NCI-H2196 (cell line): Measurements from ENCODE around the gene ATP23.
A peak's percentile ranks its signal among the peaks of the same experiment; 100 is the strongest.

Source experiments
- DNase-seq: peaks from one replicate; lab custom pipeline; 2025; ENCODE audit not compliant: unreplicated experiment; lab: John Stamatoyannopoulos, UW

The ATP23 gene

DNA sequence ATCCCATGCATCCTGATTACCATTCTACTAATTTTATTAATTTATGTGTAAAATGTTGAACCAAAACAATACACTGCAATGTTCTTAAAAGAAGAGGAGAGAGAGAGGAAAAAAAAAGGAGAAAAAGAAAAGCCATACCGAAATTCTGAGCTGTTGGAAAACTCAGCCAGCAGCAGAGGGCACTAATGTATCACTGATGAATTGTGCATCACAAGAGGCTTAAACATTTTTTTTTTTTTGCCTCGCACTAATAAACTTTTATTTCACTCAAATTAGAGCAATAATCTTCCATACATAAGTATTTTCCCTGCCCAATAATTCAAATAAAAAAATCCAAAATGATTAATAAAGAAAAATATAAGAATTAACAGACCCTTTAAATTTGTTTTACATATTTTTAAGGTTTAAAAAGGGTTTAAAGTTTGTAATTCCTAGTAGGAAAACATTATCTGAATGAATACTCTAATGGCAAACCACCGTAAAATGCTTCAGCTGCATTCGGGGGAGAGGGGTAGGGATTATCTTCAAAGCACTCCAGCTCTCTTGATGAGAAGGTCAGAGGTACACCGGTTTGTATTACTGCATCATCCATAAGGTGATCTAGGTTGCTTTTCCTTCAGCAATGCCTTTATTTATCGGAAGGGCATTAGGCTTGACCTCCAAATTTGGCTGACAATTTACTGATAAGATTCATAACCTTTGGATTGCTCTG is 41.9 kb downstream of the ATP23 start:
- DNase-seq: peak; percentile 53

DNA sequence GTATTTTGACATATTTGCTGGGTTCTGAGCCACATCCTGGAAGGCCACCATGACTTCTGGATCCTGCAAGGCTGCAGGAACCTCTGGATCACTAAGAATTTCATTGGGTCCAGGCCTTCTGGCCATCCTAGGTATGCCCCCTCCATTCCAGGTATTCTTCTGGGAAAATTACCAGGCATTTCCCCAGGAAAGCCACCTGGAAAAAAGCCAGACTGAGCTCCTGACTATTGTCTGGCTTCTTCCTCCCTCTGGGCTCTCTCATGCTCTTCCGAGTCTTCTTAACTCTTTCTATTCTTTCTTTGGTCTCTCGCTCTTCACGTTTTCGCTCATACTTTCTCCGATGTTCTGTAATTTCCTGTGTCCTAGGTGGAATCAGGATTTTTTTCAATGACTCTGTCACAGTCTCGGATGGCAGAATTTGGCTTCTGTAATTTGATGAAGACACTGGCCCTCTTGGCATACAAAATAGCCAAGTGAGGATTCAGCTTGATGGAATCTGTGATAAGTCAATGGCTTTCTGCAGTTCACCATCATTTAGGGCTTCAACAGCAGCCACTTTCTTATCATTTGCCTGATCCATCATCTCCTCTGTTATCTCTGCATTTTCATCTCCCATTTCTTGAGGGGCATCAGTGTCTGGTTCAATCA is 42.6 kb downstream of the ATP23 start:
- no peak for DNase-seq

DNA sequence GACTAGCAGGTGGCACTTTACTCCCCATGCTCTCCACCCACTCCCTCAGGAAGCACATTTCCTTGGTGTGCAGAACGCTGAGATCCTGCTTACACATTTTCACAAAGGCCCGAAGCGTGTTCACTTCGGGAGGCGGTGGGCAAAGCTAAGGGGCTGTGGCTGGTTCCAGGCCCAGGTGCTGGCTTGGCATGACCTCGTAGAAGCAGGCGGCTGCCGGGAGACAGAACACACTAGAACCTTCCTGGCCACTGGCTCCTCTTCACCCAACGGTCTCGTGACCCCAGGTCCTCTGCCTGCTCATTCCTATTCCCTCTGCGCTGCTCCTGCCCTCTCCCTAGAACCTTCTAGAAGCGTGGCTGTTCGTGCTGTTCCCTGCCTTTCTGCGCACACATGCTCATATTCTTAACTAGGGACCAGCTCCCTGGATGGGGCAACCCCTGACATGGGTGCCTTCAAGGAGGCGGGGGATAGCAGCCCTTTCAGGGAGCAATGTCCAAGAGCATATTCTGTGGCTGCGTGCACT is 43.3 kb downstream of the ATP23 start:
- DNase-seq: no peak

DNA sequence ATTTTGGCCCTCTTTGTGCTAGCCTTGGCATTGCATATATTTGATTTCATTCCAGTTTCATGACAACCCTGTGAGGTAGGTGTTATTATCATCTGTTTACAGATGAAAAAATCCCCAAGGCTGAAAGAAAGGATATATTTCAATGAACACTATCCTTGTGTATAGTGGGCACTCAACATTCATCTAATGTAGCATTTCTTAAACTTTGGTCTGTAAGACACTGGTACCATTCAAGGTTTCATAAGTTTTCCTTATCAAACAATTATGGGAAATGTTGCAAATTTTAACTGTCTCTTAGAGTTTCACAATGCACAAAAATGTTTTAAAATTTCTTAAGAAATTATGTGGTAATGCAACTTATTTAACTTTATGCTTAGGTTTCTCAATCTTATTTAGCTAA is 44.3 kb downstream of the ATP23 start:
- no peak for DNase-seq

DNA sequence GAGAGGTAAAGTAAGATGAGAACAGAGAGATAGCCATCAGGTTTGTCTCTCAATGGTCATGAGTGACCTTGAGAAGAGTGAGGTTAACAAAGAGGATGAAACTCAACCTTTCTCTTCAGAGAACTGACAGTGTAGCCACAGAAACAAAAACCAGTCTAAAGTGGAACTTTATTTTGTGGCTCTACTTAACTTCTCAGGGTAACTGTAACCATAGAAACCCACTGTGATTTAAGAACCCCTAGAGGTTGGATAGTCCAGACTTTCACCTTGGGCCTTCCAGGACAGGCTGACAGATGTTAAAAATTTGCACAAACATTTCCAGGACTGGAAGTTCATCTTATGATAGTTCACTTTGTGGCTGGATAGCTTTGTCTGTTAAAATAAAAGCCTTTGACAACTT is 48.5 kb downstream of the ATP23 start:
- no peak for DNase-seq

DNA sequence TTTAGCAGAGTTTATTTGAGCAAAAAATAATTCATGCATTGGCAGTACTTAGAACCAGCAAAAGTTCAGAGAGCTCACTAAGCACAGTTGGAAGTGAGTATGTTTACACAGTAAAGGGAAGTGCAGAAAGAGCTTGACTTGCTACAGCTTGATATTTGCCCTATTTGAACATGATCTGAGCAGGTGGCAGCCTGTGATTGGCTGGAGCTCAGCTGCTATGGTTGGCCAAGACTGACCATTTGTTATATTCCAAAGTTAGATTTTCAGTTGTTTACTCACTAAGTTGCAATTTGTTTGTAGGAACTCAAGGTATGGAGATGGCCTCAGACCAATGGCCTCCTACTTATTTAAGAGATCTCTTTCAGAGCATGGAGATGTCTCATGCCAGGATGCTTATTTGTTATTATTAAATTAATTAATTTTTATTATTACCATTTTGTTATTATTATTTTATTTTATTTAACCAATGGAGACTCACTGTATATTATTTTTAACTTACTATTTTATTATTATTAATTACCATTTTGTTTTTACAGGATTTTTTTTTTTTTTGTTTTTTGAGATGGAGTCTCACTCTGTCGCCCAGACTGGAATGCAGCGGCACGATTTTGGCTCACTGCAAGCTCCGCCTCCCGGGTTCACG is 49.0 kb downstream of the ATP23 start:
- DNase-seq: no peak

DNA sequence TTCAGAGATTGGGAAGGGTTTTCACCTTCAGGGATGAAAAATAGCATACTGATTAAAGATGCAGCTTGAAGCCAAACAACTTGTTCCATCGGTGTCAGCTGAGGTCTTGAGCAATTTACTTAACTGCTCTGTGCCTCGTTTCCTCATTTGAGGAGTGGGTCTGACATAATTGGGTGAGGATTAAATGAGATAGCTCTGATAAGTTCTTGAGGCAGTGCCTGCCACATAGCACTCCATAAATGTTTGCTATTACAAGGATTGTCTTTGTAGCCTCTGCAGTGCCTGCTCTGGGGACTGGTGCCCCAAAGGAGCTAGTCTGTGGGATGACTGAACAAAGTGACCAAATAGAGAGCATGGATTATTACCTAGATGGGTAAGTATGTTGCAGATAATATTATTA is 50.6 kb downstream of the ATP23 start:
- no peak for DNase-seq

DNA sequence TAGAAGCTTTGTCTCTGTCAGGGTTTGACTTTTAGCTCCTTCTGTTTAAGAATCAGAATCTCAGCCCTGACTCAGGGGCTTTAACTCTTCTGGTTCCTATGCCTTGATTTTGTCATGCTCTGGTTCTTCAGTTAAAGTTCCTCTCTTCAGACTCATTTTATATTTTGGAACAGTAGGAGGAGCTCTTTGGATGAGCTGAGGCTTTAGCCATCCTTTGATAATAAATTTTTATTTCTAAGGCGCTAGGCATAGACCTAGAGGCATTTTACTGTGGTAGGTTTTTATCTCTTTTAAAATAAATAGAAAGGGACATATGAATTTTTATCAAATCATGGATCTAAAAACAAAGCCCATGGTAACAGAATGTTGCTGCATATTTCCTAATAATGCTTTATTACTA is 51.7 kb downstream of the ATP23 start:
- DNase-seq: no peak

DNA sequence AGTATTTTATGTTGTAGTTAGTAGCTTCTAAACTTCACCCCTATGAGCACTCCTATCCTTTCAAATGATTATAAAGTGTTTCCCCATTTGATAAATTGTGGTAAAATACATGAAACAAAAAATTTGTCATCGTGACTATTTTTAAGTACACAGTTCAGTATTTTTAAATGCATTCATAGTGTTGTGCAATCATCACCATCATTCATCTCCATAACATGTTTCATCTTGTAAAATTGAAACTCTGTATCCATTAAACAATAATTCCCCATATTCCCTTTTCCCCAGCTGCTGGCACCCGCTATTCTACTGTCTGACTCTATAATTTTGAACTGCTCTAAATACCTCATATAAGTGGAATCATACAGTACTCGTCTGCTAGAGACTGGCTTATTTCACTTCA is 52.5 kb downstream of the ATP23 start:
- DNase-seq: no peak

DNA sequence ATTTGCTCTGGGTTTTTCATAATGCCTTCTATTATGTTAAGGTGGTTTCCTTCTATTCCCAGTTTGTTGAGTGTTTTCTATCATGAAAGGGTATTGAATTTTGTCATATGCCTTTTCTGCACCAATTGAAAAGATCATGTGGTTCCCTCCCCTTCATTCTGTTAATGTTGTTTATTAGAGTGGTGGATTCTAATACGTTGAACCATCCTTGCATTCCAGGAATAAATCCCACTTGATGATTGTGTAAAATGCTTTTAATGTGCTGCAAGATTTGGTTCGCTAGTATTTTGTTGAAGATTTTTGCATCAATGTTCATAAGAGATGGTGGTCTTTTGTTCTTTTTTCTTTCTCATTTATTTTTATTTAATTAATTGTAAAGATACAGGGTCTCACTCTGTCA is 55.2 kb downstream of the ATP23 start:
- no peak for DNase-seq

DNA sequence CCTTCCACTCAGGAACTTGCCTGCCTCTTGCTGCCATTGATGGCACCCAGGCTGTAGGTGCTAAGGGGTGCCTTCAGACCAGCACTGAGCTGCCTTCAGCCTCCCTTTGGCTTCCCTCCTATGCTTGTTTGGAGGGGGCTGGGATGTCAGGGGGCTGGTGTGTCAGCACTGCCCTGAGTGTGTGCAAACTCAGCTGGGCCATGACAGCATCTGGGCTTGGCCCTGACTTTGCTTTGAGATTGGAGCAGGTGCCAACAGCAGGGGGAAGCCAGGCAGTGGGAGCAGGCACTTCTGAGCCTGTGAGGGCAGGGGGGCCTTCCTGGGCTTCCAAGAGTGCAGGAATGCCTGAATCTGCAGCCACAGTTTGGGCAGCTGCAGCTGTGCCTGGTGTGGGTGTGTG is 56.9 kb downstream of the ATP23 start:
- no peak for DNase-seq

DNA sequence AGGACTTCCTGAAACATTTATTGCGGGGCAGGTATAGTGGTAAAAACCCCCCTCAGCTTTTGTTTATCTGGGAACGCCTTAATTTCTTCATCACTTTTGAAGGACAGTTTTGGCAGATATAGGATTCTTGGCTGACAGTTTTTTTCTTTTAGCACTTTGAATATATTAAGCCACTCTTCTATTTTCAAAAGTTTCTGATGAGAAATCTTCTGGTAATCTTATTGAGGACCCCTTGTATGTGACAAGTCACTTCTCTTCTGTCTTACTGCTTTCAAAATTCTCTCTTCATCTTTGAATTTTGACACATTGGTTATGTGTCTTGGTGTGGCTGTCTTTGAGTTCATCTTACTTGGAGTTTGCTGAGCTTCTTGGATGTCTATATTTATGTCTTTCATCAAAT is 59.1 kb downstream of the ATP23 start:
- DNase-seq: no peak

DNA sequence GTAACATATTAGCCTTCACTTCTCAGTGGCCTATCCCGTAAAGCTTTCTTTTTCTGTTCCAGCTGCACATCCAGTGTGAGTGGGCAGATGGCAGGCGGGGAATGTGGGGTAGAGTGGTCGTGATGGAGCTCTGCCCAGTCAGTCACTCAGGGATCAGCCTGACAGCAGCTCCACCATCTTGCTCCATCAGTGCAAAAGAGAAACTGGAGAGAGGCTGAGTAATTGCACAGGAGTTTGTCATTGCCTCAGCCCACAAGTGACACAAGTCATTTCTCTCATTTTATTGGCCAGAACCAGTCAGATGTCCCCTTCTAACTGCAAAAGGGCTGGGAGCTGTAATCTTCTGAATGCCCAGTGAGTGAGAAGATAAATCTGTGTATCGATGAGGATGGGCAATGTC is 66.5 kb downstream of the ATP23 start:
- DNase-seq: no peak

DNA sequence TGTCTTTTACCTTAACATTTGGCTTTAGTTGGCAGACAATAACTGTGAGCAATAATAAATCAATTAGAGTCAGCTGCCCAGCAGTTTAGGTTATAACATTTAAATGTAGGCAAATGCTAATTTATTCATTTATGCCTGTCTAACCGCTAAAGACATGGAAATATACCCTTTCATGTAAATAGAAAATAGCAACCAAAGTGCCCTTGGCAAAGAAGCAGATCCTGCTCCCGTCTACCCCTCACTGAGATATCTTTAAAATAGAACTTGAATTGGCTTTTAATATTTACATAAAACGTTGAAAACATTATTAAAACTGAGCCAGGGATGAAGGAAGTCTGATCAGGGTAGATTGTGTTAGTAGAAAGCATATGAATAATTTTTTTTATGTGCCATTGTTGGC is 67.3 kb downstream of the ATP23 start:
- no peak for DNase-seq
